Keratinocyte (primary cell): Measurements from ENCODE around the gene ITIH4. TPM values are rescaled to one million over a fixed set of nuclear protein-coding genes. Genes with fewer than 3 reads are reported as not detected.

Experiments
- DNase-seq: peaks from one replicate; pipeline ENCODE4 v3.0.0-alpha.2; 2011; ENCODE audit warnings: low read depth, missing footprints, low spot score
- FAIRE-seq: peaks from 2 replicates; lab custom pipeline; 2011; peaks lifted over from hg19 to GRCh38; lab: Jason Lieb, UNC
- H2AFZ ChIP-seq: 2 replicates; pipeline ENCODE4 v1.6.0; 2012; ENCODE audit warnings: low read length, control low read depth, inconsistent platforms; ENCODE audit not compliant: control insufficient read depth
- H3K27ac ChIP-seq: 2 replicates; pipeline ENCODE4 v1.5.1; 2011; ENCODE audit warnings: low read length; ENCODE audit not compliant: control insufficient read depth, insufficient read depth
- H3K27me3 ChIP-seq: 3 replicates; pipeline ENCODE4 v1.6.0; 2011; ENCODE audit warnings: low read length; ENCODE audit not compliant: control insufficient read depth, insufficient read depth; ENCODE audit errors: extremely low read depth
- H3K36me3 ChIP-seq, 2 experiments: 2 replicates in 1 of 2; 3 replicates in 1 of 2; pipeline ENCODE4 v1.5.1; 2011; ENCODE audit warnings: low read length in 2 of 2, mild to moderate bottlenecking in 1 of 2; ENCODE audit not compliant: control insufficient read depth in 2 of 2, insufficient read depth in 2 of 2; ENCODE audit errors: extremely low read depth in 1 of 2
- H3K4me1 ChIP-seq: 3 replicates; pipeline ENCODE4 v1.5.1; 2011; ENCODE audit warnings: low read length; ENCODE audit not compliant: control insufficient read depth, insufficient read depth; ENCODE audit errors: extremely low read depth
- H3K4me2 ChIP-seq: 3 replicates; pipeline ENCODE4 v1.6.0; 2011; ENCODE audit warnings: low read depth, low read length; ENCODE audit not compliant: control insufficient read depth, insufficient read depth; ENCODE audit errors: extremely low read depth
- H3K4me3 ChIP-seq, 3 experiments: fragments of 200-600 bp in 1 of 3; sonication (generic) in 1 of 3; 2 replicates in 2 of 3; 3 replicates in 1 of 3; pipeline ENCODE4 v1.5.1; 2011 to 2016; ENCODE audit warnings: low read length in 3 of 3, mild to moderate bottlenecking in 3 of 3, control low read depth in 2 of 3, inconsistent platforms in 1 of 3, low read depth in 1 of 3, mixed read lengths in 1 of 3, mixed run types in 1 of 3, moderate library complexity in 1 of 3; ENCODE audit not compliant: control insufficient read depth in 2 of 3, insufficient read depth in 2 of 3; ENCODE audit errors: extremely low read depth in 1 of 3
- H3K79me2 ChIP-seq: 2 replicates; pipeline ENCODE4 v1.6.0; 2012; ENCODE audit warnings: low read length; ENCODE audit not compliant: control insufficient read depth, insufficient read depth
- H3K9ac ChIP-seq: 3 replicates; pipeline ENCODE4 v1.6.0; 2011; ENCODE audit warnings: low read length; ENCODE audit not compliant: control insufficient read depth, insufficient read depth; ENCODE audit errors: extremely low read depth
- H3K9me1 ChIP-seq: 3 replicates; pipeline ENCODE4 v1.6.0; 2011; ENCODE audit warnings: low read length; ENCODE audit not compliant: control insufficient read depth, insufficient read depth; ENCODE audit errors: extremely low read depth
- H3K9me3 ChIP-seq: 2 replicates; pipeline ENCODE4 v1.5.1; 2012; ENCODE audit warnings: low read depth, low read length; ENCODE audit not compliant: control insufficient read depth
- H4K20me1 ChIP-seq: 3 replicates; pipeline ENCODE4 v1.6.0; 2011; ENCODE audit warnings: low read length; ENCODE audit not compliant: control insufficient read depth, insufficient read depth; ENCODE audit errors: extremely low read depth
- CTCF ChIP-seq, 3 experiments: IDR thresholded peaks in 1 of 3; conservative IDR thresholded peaks in 1 of 3; optimal IDR thresholded peaks in 1 of 3; 2 replicates in 2 of 3; 3 replicates in 1 of 3; pipeline versions ENCODE3 to v1.5.1; 2011; ENCODE audit warnings: low read length in 3 of 3, mild to moderate bottlenecking in 3 of 3, moderate library complexity in 2 of 3, control low read depth in 1 of 3, inconsistent platforms in 1 of 3; ENCODE audit not compliant: insufficient read depth in 2 of 3; ENCODE audit errors: extremely low read depth in 1 of 3
- EZH2 ChIP-seq: IDR thresholded peaks from one replicate; pipeline ENCODE4 v1.6.1; 2012; ENCODE audit warnings: inconsistent platforms, mild to moderate bottlenecking, low read length, moderate library complexity
- dilution Hi-C: fragments of 300-500 bp; cut with MboI; formaldehyde crosslinking; loops from one replicate; pipeline ENCODE4 v1.7.0; 2020; ENCODE audit warnings: low sequenced_read_pairs; ENCODE audit not compliant: extremely low pct_ligation_motif_present
- polyA plus RNA-seq, 5 experiments: library from polyadenylated mRNA; depleted of rRNA in 3 of 5; stranded (reverse) in 3 of 5; stranded (forward) in 1 of 5; unstranded in 1 of 5; fragments of >200 nt; gene quantifications; 1 replicate in 1 of 5; 2 replicates in 3 of 5; 3 replicates in 1 of 5; pipeline versions ENCODE4 v1.2.1 to v1.2.3, GENCODE V29; 2011 to 2012; ENCODE audit warnings: missing spikeins in 2 of 5, low read depth in 1 of 5, low replicate concordance in 1 of 5

ITIH4 gene
- polyA plus RNA-seq, 1 donor (not counting 4 experiments of a cell fraction or from before 2014, with no cell fraction given): 1.4 TPM

DNA sequence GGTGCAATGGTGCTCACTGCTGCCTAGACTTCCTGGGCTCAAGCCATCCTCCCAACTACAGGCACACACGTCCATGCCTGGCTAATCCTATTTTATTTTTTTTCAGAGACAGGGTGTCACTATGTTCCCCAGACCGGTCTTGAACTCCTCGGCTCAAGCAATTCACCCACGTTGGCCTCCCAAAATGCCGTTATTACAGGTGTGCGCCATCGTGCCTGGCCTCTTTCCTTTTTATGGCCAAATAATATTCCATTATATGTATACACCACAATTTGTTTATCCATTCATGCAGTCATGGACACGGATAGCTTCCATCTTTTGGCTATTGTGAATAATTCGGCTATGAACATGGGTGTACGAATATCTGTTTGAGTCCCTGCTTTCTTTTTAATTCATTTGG is 58.8 kb downstream of the ITIH4 start:
- Histone ChIP-seq H3K4me2 (no peak overlapping the region), H3K9me1 (no peaks in the 10 kb centered on the region), H3K9ac (no peak overlapping the region), H3K9me3 (no peaks in the 10 kb centered on the region), H3K27me3 (no peaks in the 10 kb centered on the region), H2AFZ (peak overlapping the region; percentile 34), H4K20me1 (no peaks in the 10 kb centered on the region), H3K79me2 (peaks cover 16% of the 10 kb centered on the region), H3K4me1 (peaks cover 11% of the 10 kb centered on the region), H3K4me3 (no peak overlapping the region), H3K27ac (no peak overlapping the region), H3K36me3 (no peaks in the 10 kb centered on the region)
- DNase-seq (no peak), FAIRE-seq (no peak)
- TF ChIP-seq CTCF (optimal IDR thresholded peaks at IDR 0.05 in 1 of 3, IDR thresholded peaks at IDR 0.05 in 1 of 3, conservative IDR thresholded peaks at IDR 0.05 in 1 of 3; ENCODE audit: extremely low read depth in 1 of 3, insufficient read depth in 2 of 3, low read length in 3 of 3): no peak
- no peak for TF ChIP-seq EZH2
- dilution Hi-C loops: no loop called here

DNA sequence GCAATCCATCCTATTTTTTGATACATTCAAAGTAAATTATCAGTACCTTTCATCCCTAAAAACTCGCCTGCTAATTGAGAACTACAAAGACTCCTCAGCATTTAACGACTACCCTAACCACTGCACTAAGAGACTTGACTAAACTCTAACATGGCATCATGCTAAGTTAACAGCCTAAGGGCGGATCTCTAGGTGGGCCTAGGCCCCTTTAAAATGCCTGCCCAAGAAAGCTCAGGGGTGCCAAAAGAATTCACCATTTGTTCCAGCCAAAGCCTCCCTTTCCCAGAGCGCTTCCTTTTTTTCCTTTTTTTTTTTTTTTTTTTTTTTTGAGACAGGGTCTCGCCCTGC is 59.2 kb downstream of the ITIH4 start:
- H4K20me1 ChIP-seq: no peaks in the 10 kb centered on the region
- H3K79me2 ChIP-seq: peaks cover 16% of the 10 kb centered on the region
- H3K27ac ChIP-seq: peak overlapping the region; percentile 65
- peak overlapping the region; percentile 71 to 85 (median 81) for H3K4me3 ChIP-seq
- no peaks in the 10 kb centered on the region for H3K36me3 ChIP-seq
- dilution Hi-C loops: no loop called here
- H3K9me1 ChIP-seq: no peaks in the 10 kb centered on the region
- FAIRE-seq (no peak), DNase-seq (no peak)
- peak overlapping the region; percentile 94 for H2AFZ ChIP-seq
- H3K4me2 ChIP-seq: peak overlapping the region; percentile 78
- peaks cover 11% of the 10 kb centered on the region for H3K4me1 ChIP-seq
- TF ChIP-seq EZH2: no peak
- TF ChIP-seq CTCF (optimal IDR thresholded peaks at IDR 0.05 in 1 of 3, IDR thresholded peaks at IDR 0.05 in 1 of 3, conservative IDR thresholded peaks at IDR 0.05 in 1 of 3; ENCODE audit: extremely low read depth in 1 of 3, insufficient read depth in 2 of 3, low read length in 3 of 3): no peak
- H3K9ac ChIP-seq: peak overlapping the region; percentile 79
- no peaks in the 10 kb centered on the region for H3K27me3 ChIP-seq
- H3K9me3 ChIP-seq: no peaks in the 10 kb centered on the region
